Duodenal mucosa (tissue), 2 donors: Measurements from ENCODE around the gene ZNF580.
A peak's percentile ranks its signal among the peaks of the same experiment; 100 is the strongest.

Experiments
- H3K27ac ChIP-seq: one replicate; pipeline ENCODE4 v1.7.0; 2013; ENCODE audit warnings: low read depth, low read length
- H3K27me3 ChIP-seq, 2 donors: one replicate each; pipeline ENCODE4 v1.7.0; 2013; ENCODE audit warnings: low read length in 2 of 2, control low read depth in 1 of 2; ENCODE audit not compliant: insufficient read depth in 2 of 2, control insufficient read depth in 1 of 2
- H3K36me3 ChIP-seq, 2 donors: one replicate each; pipeline ENCODE4 v1.7.0; 2013; ENCODE audit warnings: low read length in 2 of 2, control low read depth in 1 of 2; ENCODE audit not compliant: insufficient read depth in 2 of 2, control insufficient read depth in 1 of 2
- H3K4me1 ChIP-seq, 2 donors: one replicate each; pipeline ENCODE4 v1.7.0; 2013; ENCODE audit warnings: low read length in 2 of 2, control low read depth in 1 of 2; ENCODE audit not compliant: insufficient read depth in 2 of 2, control insufficient read depth in 1 of 2
- H3K4me3 ChIP-seq, 2 donors: one replicate each; pipeline ENCODE4 v1.7.0; 2013; ENCODE audit warnings: low read length in 2 of 2, low read depth in 1 of 2
- H3K9ac ChIP-seq, 2 donors: one replicate each; pipeline ENCODE4 v1.7.0; 2013; ENCODE audit warnings: low read length in 2 of 2, low read depth in 1 of 2
- H3K9me3 ChIP-seq, 2 donors: one replicate each; pipeline ENCODE4 v1.7.0; 2013; ENCODE audit warnings: low read length in 2 of 2, control low read depth in 1 of 2; ENCODE audit not compliant: control insufficient read depth in 1 of 2

Gene ZNF580

GRCh38 chr19:55606471-55606787 lies 34.4 kb upstream of the ZNF580 start:
- Histone ChIP-seq H3K36me3 (peaks cover 0 to 15% of the 10 kb centered on the region in 2 donors), H3K27ac (no peak overlapping the region), H3K9me3 (no peaks in the 10 kb centered on the region), H3K9ac (peak overlapping the region; percentile 61 to 94), H3K27me3 (no peaks in the 10 kb centered on the region), H3K4me1 (peaks cover 9 to 22% of the 10 kb centered on the region in 2 donors), H3K4me3 (peak overlapping the region; percentile 92 to 94)

DNA sequence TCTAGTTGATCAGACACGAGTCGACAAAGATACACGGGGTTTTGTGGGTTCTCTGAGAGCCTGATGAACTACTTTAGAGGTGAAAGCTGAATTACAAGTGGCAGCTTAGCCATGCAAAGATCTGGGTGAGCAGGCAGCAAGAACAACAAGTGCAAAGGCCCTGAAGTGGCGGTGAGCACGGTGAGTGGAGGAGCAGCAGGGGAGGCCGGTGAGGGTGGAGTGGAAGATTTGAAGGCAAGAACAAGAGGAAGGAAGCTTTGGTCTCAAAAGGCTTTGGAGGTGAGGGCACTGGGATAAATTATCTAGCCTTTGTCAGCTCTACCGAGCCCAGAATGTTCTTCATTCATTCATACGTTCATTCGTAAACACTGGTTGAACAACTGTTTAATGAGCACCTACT lies 34.0 kb upstream of the ZNF580 start:
- peak overlapping the region in 1 of 2 donors; percentile 94 for H3K9ac ChIP-seq
- H3K27me3 ChIP-seq = no peaks in the 10 kb centered on the region
- peaks cover 0 to 15% of the 10 kb centered on the region in 2 donors for H3K36me3 ChIP-seq
- H3K27ac ChIP-seq = no peak overlapping the region
- no peaks in the 10 kb centered on the region for H3K9me3 ChIP-seq
- peaks cover 8 to 22% of the 10 kb centered on the region in 2 donors for H3K4me1 ChIP-seq
- H3K4me3 ChIP-seq = peak overlapping the region in 1 of 2 donors; percentile 94

DNA sequence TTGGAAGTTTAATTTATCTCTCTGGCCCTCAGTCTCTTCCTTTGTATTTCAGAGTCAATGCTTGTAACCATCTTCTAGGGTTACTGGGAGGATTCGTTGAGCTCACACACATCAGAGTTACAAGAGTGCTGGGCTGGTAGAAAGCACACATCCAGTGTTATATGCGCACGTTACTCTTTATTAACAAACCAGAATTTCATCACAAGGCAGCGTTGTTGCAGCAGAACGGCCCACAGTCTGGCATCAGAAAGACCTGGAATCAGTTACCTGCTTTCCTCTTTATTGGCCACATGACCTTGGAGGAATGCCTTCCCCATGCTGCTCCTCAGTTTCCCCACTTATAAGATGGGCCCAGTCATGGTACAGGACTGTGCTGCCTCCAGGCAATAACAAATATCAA lies 31.5 kb upstream of the ZNF580 start:
- no peak overlapping the region for H3K9ac ChIP-seq
- H3K4me1 ChIP-seq = peaks cover 8 to 16% of the 10 kb centered on the region in 2 donors
- peaks cover 0 to 15% of the 10 kb centered on the region in 2 donors for H3K36me3 ChIP-seq
- H3K9me3 ChIP-seq = no peaks in the 10 kb centered on the region
- no peak overlapping the region for H3K27ac ChIP-seq
- no peaks in the 10 kb centered on the region for H3K27me3 ChIP-seq
- H3K4me3 ChIP-seq = no peak overlapping the region

DNA sequence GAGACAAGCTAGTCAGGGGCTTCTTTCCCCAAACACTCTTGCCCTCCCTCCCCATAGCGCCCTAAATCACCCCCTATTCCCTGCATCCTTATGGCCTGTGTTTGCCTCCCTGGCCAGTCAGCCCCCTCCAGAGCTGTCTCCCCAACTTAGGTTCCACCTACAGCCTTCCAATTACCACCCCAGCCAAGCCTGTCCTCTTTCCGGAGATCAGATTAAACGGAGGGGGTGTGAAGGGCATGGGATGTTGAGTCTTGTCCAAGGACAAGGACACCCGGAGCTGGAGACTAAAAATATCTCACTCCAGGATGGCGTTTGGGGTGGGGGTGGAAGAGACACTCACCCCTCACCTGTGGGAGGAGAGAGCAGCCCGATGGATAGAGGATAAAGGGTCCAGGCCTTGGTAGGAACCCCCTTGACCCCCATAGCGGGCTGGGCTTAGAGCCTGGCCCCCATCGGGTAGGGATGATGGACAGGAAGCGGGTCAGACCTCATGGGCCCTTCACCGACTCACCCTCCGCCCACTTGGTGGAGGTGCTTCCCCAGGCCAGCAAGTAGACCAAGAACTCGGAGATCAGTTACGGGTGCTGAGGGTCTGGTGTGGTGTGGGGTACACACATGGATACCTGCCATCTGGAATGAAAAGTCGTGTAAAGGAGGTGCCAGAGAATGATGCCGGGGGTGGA lies 29.4 kb upstream of the ZNF580 start:
- H3K36me3 ChIP-seq = peaks cover 0 to 23% of the 10 kb centered on the region in 2 donors
- no peak overlapping the region for H3K4me3 ChIP-seq
- H3K27me3 ChIP-seq = no peaks in the 10 kb centered on the region
- no peak overlapping the region for H3K27ac ChIP-seq
- no peaks in the 10 kb centered on the region for H3K9me3 ChIP-seq
- H3K9ac ChIP-seq = no peak overlapping the region
- peaks cover 5 to 7% of the 10 kb centered on the region in 2 donors for H3K4me1 ChIP-seq

DNA sequence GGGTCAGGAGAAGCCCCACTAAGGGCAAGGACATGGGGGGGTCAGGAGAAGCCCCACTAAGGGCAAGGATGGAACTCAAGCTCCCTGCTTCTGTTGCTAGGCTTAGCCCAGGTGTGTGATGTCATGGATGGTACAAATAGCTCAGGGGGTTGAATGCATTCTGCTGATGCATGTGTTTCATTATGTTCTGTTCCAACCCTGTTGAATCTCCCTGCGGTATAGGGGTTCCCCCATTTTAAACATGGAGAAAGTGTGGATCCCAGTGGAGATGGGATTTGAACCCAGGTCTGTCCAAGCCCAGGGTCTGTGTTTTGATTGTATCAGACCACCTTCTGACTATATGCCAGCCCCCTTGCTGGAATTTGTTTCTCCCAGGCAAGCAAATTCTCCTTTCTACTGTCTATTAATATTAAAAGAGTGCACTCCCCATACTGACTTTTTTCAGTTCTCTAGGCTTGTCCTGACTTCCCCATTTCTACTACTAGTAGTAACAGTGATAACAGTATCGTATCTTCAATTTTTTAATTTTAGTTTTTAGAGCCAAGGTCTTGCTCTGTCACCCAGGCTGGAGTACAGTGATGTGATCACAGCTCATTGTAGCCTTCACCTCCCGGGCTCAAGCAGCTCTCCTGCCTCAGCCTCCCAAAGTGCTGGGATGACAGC lies 28.7 kb upstream of the ZNF580 start:
- H3K9ac ChIP-seq = no peak overlapping the region
- peaks cover 0 to under 1% of the 10 kb centered on the region in 2 donors for H3K4me1 ChIP-seq
- H3K36me3 ChIP-seq = peaks cover under 1 to 28% of the 10 kb centered on the region in 2 donors

DNA sequence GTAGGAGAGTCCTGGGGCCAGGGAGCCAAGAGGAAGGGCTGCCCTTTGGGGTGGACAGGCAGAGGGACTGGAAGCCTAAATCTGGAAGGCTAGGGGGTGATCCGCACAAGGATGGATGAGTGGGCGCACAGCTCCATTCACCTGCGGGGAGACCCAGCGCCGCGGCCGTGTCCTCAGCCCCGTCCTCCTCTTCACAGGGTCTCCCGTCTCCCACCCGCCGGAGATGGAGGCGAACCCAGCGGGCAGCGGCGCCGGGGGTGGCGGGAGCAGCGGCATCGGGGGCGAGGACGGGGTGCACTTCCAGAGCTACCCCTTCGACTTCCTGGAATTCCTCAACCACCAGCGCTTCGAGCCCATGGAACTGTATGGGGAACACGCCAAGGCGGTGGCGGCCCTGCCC lies 27.4 kb upstream of the ZNF580 start:
- Histone ChIP-seq H3K4me1 (no peaks in the 10 kb centered on the region), H3K9me3 (no peaks in the 10 kb centered on the region), H3K9ac (no peak overlapping the region), H3K4me3 (no peak overlapping the region), H3K36me3 (peaks cover 6 to 32% of the 10 kb centered on the region in 2 donors), H3K27me3 (no peaks in the 10 kb centered on the region), H3K27ac (no peak overlapping the region)

More for the DNA sequence above, 28.7 kb upstream of the ZNF580 start:
- Histone ChIP-seq H3K9me3 (no peaks in the 10 kb centered on the region), H3K27me3 (no peaks in the 10 kb centered on the region), H3K4me3 (no peak overlapping the region), H3K27ac (no peak overlapping the region)

DNA sequence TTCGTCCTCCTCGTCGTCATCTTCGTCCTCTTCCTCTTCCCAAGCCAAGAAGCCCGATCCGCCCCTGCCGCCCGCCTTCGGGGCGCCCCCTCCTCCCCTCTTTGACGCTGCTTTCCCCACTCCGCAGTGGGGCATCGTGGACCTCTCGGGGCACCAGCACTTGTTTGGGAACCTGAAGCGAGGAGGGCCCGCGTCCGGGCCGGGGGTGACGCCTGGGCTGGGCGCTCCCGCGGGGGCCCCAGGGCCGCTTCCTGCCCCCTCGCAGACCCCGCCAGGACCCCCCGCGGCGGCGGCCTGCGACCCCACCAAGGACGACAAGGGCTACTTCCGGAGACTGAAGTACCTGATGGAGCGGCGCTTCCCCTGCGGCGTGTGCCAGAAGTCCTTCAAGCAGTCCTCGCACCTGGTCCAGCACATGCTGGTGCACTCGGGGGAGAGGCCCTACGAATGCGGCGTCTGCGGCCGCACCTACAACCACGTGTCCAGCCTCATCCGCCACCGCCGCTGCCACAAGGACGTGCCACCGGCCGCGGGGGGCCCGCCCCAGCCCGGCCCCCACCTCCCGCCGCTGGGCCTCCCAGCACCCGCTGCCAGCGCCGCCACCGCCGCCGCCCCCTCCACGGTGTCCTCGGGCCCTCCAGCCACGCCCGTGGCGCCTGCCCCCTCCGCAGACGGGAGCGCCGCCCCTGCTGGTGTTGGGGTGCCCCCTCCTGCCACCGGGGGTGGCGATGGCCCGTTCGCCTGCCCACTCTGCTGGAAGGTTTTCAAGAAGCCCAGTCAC lies 26.7 kb upstream of the ZNF580 start:
- Histone ChIP-seq H3K27me3 (no peaks in the 10 kb centered on the region), H3K27ac (no peak overlapping the region), H3K36me3 (peaks cover 6 to 32% of the 10 kb centered on the region in 2 donors), H3K9ac (no peak overlapping the region), H3K9me3 (no peaks in the 10 kb centered on the region), H3K4me1 (no peaks in the 10 kb centered on the region), H3K4me3 (no peak overlapping the region)

DNA sequence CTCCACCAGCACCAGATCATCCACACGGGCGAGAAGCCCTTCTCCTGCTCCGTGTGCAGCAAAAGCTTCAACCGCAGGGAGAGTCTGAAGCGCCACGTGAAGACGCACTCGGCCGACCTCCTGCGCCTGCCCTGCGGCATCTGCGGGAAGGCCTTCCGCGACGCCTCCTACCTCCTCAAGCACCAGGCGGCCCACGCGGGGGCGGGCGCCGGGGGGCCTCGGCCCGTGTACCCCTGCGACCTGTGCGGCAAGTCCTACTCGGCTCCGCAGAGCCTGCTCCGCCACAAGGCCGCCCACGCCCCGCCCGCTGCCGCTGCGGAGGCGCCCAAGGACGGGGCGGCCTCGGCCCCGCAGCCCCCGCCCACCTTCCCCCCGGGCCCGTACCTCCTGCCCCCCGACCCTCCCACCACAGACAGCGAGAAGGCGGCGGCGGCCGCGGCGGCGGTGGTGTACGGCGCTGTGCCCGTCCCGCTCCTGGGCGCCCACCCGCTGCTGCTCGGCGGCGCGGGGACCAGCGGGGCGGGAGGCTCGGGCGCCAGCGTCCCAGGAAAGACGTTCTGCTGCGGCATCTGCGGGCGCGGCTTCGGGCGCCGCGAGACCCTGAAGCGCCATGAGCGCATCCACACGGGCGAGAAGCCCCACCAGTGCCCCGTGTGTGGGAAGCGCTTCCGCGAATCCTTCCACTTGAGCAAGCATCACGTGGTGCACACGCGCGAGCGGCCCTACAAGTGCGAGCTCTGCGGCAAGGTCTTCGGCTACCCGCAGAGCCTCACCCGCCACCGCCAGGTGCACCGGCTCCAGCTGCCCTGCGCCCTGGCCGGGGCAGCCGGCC lies 25.9 kb upstream of the ZNF580 start:
- Histone ChIP-seq H3K4me1 (no peaks in the 10 kb centered on the region), H3K36me3 (peaks cover 6 to 24% of the 10 kb centered on the region in 2 donors), H3K27me3 (no peaks in the 10 kb centered on the region), H3K9me3 (no peaks in the 10 kb centered on the region), H3K9ac (no peak overlapping the region), H3K4me3 (no peak overlapping the region), H3K27ac (no peak overlapping the region)

GRCh38 chr19:55615543-55616394 lies 25.0 kb upstream of the ZNF580 start:
- Histone ChIP-seq H3K4me3 (no peak overlapping the region), H3K4me1 (no peaks in the 10 kb centered on the region), H3K9ac (no peak overlapping the region), H3K27ac (no peak overlapping the region), H3K9me3 (no peaks in the 10 kb centered on the region), H3K36me3 (peaks cover 6 to 20% of the 10 kb centered on the region in 2 donors), H3K27me3 (no peaks in the 10 kb centered on the region)
